Thyroid gland (tissue), 4 donors: ENCODE data around the gene FAM210A. TPM values are rescaled to one million over a fixed set of nuclear protein-coding genes. Genes with fewer than 3 reads are reported as not detected.

Source experiments
- DNase-seq, 2 donors: peaks; one replicate each; pipeline ENCODE4 v3.0.0-alpha.2; 2019
- H3K27ac ChIP-seq, 3 donors: fragments of 200-600 bp; sonication (generic); 1 replicate in 2 of 3; 2 replicates in 1 of 3; pipeline ENCODE4 v1.5.1; 2016 to 2019; ENCODE audit warnings: mild to moderate bottlenecking in 1 of 3, moderate library complexity in 1 of 3
- H3K27me3 ChIP-seq: fragments of 200-600 bp; sonication (generic); one replicate; pipeline ENCODE4 v1.5.1; 2019
- H3K36me3 ChIP-seq, 2 donors: fragments of 200-600 bp; sonication (generic); one replicate each; pipeline ENCODE4 v1.5.1; 2016 to 2019
- H3K4me1 ChIP-seq, 2 donors: fragments of 200-600 bp; sonication (generic); one replicate each; pipeline ENCODE4 v1.5.1; 2017 to 2019
- H3K4me3 ChIP-seq, 3 donors: fragments of 200-600 bp; sonication (generic); replicated peaks in 1 of 3; 1 replicate in 2 of 3; 2 replicates in 1 of 3; pipeline ENCODE4 v1.5.1; 2016; ENCODE audit warnings: mild to moderate bottlenecking in 1 of 3
- H3K9me3 ChIP-seq: fragments of 200-600 bp; sonication (generic); one replicate; pipeline ENCODE4 v1.5.1; 2017
- POLR2A ChIP-seq, 2 donors: fragments of 450-650 bp; IDR thresholded peaks; one replicate each; pipeline ENCODE4 v1.6.1; 2017; ENCODE audit warnings: antibody characterized with exemption in 2 of 2, mild to moderate bottlenecking in 2 of 2, moderate library complexity in 1 of 2
- WGBS, 2 donors: methylation state at CpG; one replicate each; pipeline ENCODE4 v1.1.5; 2017; 5-methylcytosine and 5-hydroxymethylcytosine counted together
- intact Hi-C: fragments of 100-400 bp; cut with DNase I; formaldehyde crosslinking; loops from one replicate; pipeline ENCODE4 v1.15.1; 2023
- total RNA-seq, 4 donors: library from RNA; depleted of rRNA; stranded (reverse); fragments of >200 nt; gene quantifications; one replicate each; pipeline ENCODE4 v1.2.3, GENCODE V29; 2016
- TF ChIP-seq, protein P1 (sequence below), 6 experiments: fragments of 200-600 bp in 3 of 6; fragments of 450-650 bp in 3 of 6; sonication (generic) in 3 of 6; IDR thresholded peaks; one replicate each; pipeline ENCODE4 v1.5.1; 2016 to 2019; ENCODE audit warnings: antibody characterized with exemption in 6 of 6, mild to moderate bottlenecking in 2 of 6, inconsistent platforms in 1 of 6, moderate library complexity in 1 of 6

The FAM210A gene
- total RNA-seq, 4 donors from 2014 or later, result 9.1 to 13.8 (median 12.1) TPM

DNA sequence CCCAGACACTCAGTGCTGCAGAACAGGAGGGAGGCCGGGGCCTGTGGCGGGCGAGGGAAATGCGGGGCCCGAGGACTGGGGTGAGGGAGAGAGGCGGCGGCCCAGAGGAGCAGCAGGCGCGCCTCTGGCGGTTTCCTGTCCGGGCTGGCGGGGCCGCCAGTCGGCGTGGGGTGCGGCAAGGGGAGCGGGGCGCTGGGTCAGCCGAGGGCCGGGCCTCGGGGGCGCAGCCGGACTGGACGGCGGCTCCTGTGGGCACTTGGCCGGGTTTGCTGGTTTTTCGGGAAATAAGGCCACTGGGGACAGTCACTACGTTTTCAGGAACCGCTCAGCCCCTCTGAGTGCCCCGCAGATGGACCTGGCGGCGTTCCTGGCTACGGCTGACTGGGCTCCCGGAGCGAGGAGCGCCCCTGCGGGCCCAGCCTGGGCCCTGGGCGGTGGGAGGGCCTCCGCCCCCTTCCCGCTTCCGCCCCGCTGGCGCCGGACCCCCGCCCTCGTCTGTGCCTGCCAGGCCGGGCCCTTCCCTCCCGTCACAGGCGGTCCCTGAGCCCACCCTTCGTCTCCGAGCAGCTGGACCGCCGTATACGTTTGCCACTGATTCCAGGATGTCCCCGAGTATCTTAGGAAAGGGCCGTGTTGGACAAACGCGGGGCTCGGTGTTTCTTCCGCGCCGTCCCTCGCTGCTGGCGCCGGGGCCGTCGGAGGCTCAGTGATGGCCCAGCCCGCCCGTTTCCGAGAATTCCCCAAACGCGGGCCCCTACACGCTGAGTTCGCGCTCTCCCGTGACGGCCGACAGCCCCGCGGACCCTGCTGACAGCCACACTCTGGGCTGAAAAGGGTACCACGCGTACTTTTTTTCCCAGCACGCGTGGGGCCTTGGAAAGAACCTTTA lies 84.6 kb downstream of the FAM210A start:
- H3K36me3 ChIP-seq, result peaks cover 0 to 6% of the 10 kb centered on the region in 2 donors
- WGBS, 2 donors, result 28 to 38% methylated on average over 48 to 60 of the region's 84 CpGs
- peak; percentile 55 to 56 for DNase-seq
- TF ChIP-seq, protein P1, sequence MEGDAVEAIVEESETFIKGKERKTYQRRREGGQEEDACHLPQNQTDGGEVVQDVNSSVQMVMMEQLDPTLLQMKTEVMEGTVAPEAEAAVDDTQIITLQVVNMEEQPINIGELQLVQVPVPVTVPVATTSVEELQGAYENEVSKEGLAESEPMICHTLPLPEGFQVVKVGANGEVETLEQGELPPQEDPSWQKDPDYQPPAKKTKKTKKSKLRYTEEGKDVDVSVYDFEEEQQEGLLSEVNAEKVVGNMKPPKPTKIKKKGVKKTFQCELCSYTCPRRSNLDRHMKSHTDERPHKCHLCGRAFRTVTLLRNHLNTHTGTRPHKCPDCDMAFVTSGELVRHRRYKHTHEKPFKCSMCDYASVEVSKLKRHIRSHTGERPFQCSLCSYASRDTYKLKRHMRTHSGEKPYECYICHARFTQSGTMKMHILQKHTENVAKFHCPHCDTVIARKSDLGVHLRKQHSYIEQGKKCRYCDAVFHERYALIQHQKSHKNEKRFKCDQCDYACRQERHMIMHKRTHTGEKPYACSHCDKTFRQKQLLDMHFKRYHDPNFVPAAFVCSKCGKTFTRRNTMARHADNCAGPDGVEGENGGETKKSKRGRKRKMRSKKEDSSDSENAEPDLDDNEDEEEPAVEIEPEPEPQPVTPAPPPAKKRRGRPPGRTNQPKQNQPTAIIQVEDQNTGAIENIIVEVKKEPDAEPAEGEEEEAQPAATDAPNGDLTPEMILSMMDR (IDR thresholded peaks at IDR 0.05), result peak in 2 of 6 experiments; percentile 6 to 20
- no peak for TF ChIP-seq POLR2A (IDR thresholded peaks at IDR 0.05)
- H3K9me3 ChIP-seq, result no peaks in the 10 kb centered on the region
- no peaks in the 10 kb centered on the region for H3K27me3 ChIP-seq
- H3K27ac ChIP-seq, result peak overlapping the region; percentile 38 to 83 (median 58)
- intact Hi-C loops, result no loop called here
- peak overlapping the region in 2 of 3 donors; percentile 13 to 25 for H3K4me3 ChIP-seq
- peaks cover 7 to 20% of the 10 kb centered on the region in 2 donors for H3K4me1 ChIP-seq

DNA sequence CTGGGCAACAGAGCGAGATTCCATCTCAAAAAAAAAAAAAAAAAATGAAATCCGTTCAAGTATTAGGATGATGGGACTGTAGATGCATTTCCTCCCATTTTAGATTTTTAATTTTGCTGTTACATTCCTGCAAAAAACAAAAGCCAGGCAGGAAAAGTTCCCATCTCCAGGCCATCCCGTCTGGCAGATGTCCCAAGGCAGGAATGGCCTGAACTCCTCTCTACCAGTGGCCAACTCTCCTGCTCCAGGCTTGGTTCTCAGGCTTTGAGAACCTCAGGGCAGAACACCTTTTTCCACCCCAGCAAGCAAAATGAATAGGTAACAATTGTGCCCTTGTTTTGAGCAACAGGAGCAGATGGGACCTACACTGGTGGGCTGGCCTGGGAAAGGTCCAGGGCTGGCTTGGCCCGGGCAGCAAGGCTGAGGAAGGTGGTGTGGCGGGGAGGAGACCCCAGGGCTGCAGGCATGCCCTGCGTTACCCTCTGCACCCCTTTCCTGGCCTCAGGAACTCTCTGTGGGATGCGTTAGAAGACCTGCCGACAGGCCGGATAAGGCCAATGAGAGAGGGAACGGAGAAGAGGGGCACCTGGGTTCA lies 86.0 kb downstream of the FAM210A start:
- Histone ChIP-seq H3K4me1 (peaks cover 7 to 20% of the 10 kb centered on the region in 2 donors), H3K36me3 (peaks cover 0 to 3% of the 10 kb centered on the region in 2 donors), H3K27me3 (no peaks in the 10 kb centered on the region), H3K9me3 (no peaks in the 10 kb centered on the region), H3K4me3 (no peak overlapping the region), H3K27ac (no peak overlapping the region)
- TF ChIP-seq, protein P1 (IDR thresholded peaks at IDR 0.05), result no peak
- no peak for TF ChIP-seq POLR2A (IDR thresholded peaks at IDR 0.05)
- intact Hi-C loops, result no loop called here
- 80 to 83% methylated on average over 10 of the region's 10 CpGs for WGBS, 2 donors
- DNase-seq, result no peak

DNA sequence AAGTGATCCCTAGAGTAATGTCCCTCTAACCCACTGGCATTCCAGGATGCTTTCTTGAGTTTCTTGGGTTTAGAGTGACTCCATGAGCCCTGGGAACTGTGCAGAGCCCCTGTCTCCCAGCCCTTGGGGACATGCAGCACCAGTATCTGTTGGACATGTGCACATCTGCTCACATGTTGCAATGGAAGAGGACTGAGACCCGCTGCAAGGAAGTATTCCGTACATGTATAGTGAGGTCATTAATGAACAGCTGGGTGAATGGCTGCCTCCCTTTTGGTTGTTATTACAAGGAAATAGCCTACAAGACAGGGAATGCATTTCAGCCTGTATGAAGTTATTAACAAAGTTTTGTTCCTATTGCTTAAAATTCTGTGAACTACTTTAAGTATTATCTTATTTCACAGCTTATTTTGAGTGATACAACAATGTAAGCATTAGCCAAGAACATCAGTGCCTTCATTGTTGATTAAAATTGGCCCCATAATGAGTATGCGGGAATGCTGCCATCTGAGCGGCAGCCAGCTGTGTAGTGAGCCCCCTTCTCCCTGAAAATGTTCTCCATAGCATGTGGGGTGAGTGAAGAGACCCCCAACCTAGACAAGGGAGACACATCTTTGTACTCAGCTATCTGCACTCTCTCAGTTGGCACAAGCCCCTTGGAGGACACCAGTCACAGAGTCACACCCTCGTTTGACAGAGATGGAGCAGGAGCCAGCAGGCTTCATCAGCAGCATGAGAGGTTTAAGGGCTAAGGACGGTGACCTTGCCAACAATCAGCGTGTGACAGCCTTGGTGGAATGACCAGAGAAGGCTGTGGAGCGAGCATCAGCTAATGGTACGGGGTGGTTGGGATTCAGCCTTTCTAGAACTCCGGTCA lies 87.4 kb downstream of the FAM210A start:
- Histone ChIP-seq H3K36me3 (no peaks in the 10 kb centered on the region), H3K4me1 (peaks cover 7 to 23% of the 10 kb centered on the region in 2 donors), H3K27me3 (no peaks in the 10 kb centered on the region), H3K27ac (no peak overlapping the region), H3K4me3 (no peak overlapping the region), H3K9me3 (no peaks in the 10 kb centered on the region)
- 92 to 96% methylated on average over 9 to 10 of the region's 10 CpGs for WGBS, 2 donors
- no peak for DNase-seq
- no peak for TF ChIP-seq POLR2A (IDR thresholded peaks at IDR 0.05)
- TF ChIP-seq, protein P1 (IDR thresholded peaks at IDR 0.05), result no peak
- intact Hi-C loops, result no loop called here

DNA sequence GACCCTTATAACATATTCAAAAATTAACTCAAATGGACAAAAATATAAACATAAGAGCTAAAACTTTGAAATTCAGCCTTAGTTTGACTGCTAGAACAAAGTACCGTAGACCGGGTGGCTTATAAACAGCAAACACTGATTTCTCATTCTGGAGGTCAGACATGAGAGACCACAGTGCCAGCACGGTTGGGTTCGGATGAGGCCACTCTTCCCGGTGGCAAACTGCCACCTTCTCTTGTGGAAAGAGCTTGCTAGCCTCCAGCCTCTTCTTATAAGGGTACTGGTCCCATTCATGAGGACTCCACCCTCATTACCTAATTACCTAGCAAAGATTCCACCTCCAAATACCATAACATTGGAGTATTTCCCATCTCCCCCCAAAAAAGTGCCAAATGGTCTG lies 91.3 kb downstream of the FAM210A start:
- WGBS, 2 donors, result 53 to 58% methylated on average over 5 of the region's 5 CpGs
- DNase-seq, result peak; percentile 39 to 42
- Histone ChIP-seq H3K36me3 (no peaks in the 10 kb centered on the region), H3K9me3 (no peaks in the 10 kb centered on the region), H3K4me3 (no peak overlapping the region), H3K27me3 (no peaks in the 10 kb centered on the region), H3K4me1 (peaks cover under 1 to 4% of the 10 kb centered on the region in 2 donors), H3K27ac (no peak overlapping the region)
- intact Hi-C loops, result no loop called here
- TF ChIP-seq, protein P1 (IDR thresholded peaks at IDR 0.05), result no peak
- no peak for TF ChIP-seq POLR2A (IDR thresholded peaks at IDR 0.05)
